Right renal pelvis (tissue), 4 donors: ENCODE measurements around the gene TEPSIN. TPM values are rescaled to one million over a fixed set of nuclear protein-coding genes. Genes with fewer than 3 reads are reported as not detected.

Experiments
- DNase-seq, 4 donors: peaks; one replicate each; pipeline ENCODE4 v3.0.0-alpha.2; 2013; ENCODE audit warnings: low read depth in 4 of 4, low spot score in 3 of 4, missing footprints in 1 of 4
- polyA plus RNA-seq, 4 donors: library from polyadenylated mRNA; unstranded; fragments of 120-200 nt; gene quantifications; one replicate each; pipeline ENCODE4 v1.2.1, GENCODE V29; 2013; ENCODE audit not compliant: insufficient read length in 4 of 4

Gene TEPSIN
- polyA plus RNA-seq, 4 donors, result 16.3 to 27.7 (median 17.7) TPM

GRCh38 chr17:81222906-81223761, 15.7 kb downstream of the TEPSIN start, which contains the start of gene CEP131:
CEP131 (minus strand) TSS chr17:81222965; CDS start chr17:81220056, 2,909 bp downstream.
- peak; percentile 93 to 96 (median 95) for DNase-seq

- DNase-seq, result no peak
These were observed 16.3 kb downstream of the TEPSIN start for GRCh38 chr17:81222620-81222905.

DNA sequence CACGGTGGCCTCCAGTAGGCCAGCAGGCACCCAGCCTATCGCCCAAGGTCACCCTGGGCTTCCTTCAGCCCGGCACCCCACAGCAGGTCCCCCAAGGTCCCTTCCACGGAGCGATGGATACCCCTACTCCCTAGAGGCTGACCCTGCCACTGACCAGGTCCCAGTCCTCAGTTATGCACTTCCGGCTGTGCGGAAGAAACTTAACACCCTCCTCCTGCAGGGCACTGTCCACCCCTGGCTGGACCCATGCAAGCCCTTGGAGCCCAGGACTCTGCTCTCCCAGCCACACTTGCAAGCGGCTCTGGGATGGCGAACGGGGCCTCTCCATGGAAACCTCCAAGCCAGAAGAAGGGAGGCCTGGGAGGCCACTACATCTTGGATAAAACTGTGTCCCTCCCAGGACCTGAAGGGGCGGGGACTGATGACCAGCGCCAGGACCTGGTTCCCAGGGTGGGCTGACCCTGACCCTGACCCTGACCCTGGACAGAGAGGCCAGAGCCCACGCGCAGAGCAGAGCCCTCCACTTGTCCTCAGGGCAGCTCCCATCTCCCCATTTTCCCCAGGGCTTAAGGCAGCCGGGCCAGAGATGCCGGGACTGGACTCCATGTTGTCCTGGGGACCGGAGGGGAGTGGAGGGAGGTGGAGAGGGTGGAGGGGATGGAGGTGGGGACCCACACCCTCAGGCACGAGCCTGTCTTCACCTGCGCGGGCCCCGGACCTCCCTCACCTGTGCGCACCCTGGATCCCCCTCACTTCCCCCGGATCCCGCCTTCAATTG, 16.8 kb downstream of the TEPSIN start:
- no peak for DNase-seq

GRCh38 chr17:81221371-81221841, 17.4 kb downstream of the TEPSIN start:
- DNase-seq, result no peak

- no peak for DNase-seq
These were observed 19.2 kb downstream of the TEPSIN start for GRCh38 chr17:81219476-81220180.

GRCh38 chr17:81218991-81219390, 19.9 kb downstream of the TEPSIN start:
- no peak for DNase-seq

DNA sequence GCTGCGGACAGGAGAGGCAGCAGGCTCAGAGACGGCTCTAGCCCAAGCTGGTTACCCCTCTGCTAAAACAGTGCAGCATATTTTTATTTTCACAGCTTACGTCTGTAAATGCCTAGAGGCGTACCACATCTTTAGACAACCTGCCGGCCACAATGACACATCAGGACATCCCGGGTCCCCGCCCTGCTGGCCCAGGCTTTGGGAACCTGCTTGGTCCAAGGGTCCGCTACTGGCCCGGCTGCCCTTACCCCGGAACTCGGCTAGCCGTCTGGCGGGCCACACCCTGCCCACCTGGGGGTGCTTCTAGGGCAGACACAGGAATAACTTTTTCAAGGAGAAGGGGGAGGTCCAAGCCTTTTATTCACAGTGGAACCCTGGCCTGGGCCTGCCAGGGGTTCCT, 20.4 kb downstream of the TEPSIN start:
- no peak for DNase-seq

DNA sequence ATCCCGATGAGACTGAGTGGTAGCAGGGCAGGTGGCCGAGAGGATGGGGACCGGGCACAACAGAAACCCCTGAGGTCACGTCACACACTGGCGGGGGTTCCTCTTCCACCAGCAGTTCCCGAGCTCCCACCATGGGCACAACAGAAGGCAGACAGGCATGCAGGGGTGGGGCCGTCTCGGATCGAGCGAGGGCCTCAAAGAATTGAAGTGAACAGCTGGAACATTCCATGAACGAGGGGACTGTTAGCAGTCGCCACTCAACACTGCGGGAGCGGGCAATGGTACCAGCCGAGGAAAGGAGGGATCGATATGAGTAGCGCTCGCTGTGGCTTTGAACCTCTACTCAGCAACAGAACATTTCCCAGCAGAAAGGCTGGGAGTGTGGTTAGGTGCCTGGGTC, 21.4 kb downstream of the TEPSIN start:
- no peak for DNase-seq

DNA sequence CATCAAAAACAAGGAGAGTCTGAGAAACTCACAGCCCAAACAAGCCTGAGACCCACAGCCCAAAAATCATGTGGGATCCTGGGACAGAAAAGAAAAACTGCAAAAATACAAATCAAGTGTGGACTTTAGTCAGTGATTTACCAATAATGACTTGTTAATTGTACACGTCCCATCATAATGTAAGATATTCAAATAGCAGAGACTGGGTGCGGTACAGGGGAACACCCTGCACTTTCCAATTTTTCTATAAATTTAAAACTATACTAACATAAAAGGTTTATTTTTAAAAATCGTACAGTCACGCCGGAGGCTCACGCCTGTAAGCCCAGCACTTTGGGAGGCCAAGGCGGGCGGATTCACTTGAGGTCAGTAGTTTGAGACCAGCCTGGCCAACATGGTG, 24.9 kb downstream of the TEPSIN start:
- no peak for DNase-seq

DNA sequence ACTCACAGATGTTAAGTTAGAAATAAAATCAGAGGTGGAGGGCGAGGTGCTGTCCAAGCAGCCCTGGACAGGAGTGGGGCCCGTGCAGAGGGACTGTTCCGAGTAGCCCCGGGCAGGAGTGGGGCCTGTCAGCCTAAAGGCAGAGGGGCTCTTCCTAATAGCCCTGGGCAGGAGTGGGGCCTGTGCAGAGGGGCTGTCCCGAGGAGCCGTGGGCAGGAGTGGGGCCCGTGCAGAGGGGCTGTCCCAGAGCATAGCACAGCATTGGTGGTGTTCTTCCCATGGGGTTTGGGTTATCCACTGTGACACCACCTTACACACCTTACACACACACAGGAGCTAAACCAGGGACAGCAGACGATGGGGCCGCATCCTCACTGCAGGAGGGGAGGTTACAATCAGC, 26.5 kb downstream of the TEPSIN start:
- no peak for DNase-seq

GRCh38 chr17:81210868-81211267, 28.0 kb downstream of the TEPSIN start:
- no peak for DNase-seq

- DNase-seq, result no peak
These were observed 28.4 kb downstream of the TEPSIN start for GRCh38 chr17:81210466-81210865.

- no peak for DNase-seq
These were observed 29.7 kb downstream of the TEPSIN start for GRCh38 chr17:81209141-81209540.

- no peak for DNase-seq
These were observed 30.2 kb downstream of the TEPSIN start for GRCh38 chr17:81208651-81209050.

DNA sequence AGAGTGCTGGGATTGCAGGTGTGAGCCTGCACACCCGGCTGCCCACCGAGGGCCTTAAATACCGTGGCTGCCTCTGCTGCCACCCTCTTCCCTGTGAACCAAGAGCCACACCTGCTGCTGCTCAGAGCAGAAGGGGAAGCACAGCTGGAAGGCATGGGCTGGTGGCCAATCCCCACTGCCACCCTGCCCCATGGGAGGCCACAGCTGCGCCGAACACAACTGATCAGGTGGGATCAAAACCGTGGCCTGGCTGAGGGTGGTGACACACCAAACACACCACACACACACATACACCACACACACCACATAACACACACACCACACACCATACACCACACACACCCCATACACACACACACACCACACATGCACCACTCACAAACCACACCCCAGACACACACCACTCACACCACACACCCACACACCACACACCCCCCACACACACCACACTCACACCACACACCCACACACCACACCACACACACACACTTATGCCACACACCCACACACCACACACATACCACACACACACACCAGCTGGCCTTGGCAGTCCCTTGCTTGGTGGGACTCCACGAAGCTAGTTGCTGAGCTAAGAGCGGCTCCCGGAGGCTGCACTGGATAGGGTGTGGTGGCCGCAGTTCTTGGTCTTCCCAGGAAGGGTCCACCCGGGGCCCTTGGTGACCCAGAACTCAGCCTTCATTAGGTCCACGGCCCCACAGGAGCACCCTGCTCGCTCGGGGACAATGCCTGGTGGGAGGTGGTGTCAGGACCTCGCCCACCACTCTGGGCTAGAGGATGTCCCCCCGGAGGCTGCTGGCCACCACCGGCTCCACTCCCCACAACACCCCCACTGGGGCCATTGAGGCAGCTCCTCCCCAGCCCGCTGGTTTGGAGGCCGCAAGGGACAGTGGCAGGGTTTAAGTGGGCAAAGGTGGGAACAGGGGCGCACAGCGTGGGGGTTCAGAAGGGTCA, 31.0 kb downstream of the TEPSIN start:
- DNase-seq, result no peak

DNA sequence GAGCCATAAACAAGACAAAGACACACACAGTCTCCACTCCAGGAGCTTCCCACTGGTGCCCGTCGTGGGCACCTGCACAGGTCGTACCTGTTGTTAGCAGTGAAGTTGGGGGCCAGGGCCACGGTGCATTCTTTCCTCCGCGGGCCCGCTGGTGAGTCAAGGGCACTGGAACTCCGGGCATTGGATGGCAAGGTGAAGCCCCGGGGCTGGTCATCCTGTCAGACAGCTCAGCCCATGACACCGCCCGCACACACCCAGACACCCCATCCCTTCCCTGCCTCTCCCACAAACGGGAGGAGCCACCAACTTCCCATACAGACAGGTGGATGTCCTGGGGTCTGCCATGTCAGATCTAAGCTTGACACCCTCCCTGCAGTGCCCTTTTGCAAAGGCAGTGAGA, 32.2 kb downstream of the TEPSIN start:
- no peak for DNase-seq

- DNase-seq, result no peak
These were observed 32.7 kb downstream of the TEPSIN start for GRCh38 chr17:81206166-81206565.

- no peak for DNase-seq
These were observed 34.3 kb downstream of the TEPSIN start for GRCh38 chr17:81204578-81204977.

DNA sequence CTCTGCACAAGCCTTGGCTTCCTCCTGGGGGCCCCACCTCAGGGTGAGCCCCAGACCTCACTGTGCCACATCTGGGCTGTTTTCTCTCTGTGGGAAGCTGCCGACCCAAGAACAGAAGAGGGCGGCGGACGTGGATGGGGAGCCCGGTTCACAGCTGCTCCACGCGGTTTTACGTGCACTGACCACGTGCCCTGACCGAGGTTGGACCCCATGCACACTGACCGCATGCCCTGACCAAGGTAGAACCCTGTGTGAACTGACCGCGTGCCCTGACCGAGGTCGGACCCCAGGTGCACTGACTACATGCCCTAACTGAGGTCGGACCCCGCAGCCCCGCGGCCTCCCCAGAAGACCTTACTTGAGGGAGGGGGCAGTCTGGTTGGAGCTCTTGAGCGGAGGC, 35.7 kb downstream of the TEPSIN start:
- no peak for DNase-seq

DNA sequence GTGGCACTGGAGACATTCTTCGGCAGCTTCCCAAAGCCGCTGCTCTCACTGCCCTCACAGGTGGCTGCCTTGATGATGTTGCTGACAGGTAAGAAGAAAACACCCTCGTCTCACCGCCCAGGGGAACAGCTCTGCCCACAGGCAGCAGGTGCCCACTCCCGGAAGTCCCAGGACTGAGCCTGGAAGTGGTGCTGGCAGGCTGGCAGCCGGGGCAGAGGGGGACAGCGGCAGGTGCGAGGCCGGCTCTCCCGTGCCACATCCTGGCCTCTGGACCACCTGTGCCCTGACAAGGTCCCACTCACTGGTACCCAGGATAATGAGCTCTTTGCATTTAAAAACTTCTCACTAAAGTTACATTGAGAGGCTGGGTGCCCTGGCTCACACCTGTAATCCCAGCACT, 36.5 kb downstream of the TEPSIN start:
- no peak for DNase-seq
